ENCODE results near the gene SRPK3. TPM values are rescaled to one million over a fixed set of nuclear protein-coding genes. Genes with fewer than 3 reads are reported as not detected.

Gene SRPK3
- total RNA-seq, 4 donors from 2014 or later = 0.12 to 0.47 (median 0.19) TPM; not detected in 1

DNA sequence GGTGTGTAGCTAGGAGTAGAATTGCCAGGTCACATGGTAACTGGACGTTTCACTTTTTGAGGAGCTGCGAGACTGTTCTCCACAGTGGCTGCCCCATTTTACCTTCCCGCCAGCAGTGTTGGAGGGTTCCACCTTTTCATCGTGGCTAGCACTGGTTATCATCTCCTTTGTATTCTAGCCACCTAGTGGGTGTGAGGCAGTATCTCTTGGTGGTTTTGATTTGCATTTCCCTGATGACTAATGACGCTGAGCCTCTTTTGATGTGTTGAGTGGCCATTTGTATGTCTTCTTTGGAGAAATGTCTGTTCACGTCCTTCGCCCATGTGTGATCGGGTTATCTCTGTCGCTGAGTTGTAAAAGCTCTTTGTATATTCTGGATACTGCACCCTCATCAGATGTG is 45.6 kb upstream of the SRPK3 start:
- DNase-seq (ENCODE audit: low spot score) = no peak
- no peak for TF ChIP-seq CTCF (IDR thresholded peaks at IDR 0.05)
- ATAC-seq (ENCODE audit: low FRiP score) = no peak

- DNase-seq (ENCODE audit: low spot score) (no peak), ATAC-seq (ENCODE audit: low FRiP score) (no peak)
- TF ChIP-seq CTCF (IDR thresholded peaks at IDR 0.05) = no peak
Measured at GRCh38 chrX:153736071-153736820, 44.6 kb upstream of the SRPK3 start.

DNA sequence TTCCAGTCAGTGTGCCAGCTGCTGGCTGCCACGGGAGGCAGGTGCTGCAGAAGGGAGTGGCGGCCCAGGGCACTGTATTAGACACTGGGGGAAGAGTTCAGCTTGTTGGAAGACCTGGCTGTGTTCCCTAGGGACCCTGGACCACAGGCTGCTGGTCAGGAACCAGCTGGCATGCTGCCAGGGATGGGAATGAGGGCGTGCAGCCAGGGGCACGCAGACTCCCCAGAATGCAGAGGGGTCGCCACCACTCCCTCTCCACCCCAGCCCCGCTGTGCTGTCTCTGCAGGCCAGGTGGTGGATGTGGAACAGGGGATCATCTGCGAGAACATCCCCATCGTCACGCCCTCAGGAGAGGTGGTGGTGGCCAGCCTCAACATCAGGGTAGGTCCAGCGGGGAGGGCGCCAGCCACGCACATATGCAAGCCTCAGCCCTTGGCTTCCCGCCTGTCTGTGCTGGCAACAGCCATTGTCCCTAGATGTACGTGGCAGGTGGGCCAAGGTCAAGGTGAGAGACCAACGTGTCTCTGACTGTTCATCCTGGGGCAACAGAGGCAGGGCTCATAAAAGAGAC is 43.9 kb upstream of the SRPK3 start:
- no peak for ATAC-seq (ENCODE audit: low FRiP score)
- TF ChIP-seq CTCF (IDR thresholded peaks at IDR 0.05) = no peak
- DNase-seq (ENCODE audit: low spot score) = no peak

DNA sequence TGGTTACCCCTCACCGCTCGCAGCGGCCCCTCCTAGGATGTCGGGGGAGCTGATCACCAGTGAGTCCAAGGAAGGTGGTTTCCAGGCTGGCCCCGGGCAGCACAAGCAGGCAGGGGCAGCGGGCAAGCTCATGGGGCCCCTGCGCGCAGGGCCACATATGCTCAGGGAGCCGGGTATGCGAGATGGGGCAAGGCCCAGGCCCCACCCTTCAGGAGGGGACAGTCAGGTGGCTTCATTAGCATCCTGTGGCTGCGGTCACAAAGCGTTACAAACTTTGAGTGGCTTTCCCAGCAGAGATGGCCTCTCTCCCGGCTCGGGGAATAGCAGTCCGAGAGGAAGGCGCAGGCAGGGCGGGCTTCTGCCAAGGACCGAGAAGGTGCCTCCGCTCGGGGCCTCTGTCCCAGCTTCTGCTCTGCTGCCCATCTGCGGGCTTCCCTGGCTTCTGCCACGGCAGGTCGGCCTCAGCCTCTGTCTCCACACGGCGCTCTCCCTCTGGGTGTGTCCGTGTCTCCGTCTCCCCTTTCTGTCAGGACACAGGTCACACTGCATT is 42.7 kb upstream of the SRPK3 start:
- TF ChIP-seq CTCF (IDR thresholded peaks at IDR 0.05) = no peak

DNA sequence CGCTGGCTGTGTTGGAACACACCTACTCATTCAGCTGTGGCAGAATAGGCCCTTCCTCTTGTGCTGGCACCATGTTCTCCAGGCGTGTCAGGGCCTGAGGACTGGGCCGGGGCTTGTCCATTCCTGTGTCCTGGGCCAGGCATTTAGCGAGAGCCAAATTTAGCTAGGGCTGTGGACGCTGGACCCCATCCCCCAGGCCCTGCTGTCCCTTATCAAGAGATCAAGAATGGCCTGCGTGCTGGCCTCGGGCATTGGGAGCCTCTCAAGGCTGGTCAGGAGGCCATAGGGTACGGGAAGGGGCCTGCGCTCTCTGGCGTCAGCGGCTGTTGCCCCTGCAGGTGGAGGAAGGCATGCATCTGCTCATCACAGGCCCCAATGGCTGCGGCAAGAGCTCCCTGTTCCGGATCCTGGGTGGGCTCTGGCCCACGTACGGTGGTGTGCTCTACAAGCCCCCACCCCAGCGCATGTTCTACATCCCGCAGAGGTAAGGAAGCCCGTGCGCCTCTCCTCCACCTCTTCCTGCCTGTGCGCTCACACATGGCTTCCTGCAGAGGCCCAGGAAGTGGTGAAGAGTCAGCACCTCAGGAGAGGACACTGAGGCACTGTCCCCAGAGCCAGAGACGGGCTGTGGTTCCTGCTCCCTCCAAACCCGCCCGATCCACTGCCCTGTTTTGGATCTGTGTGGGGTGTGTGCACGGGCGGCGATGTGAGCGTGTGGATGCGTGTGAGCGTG is 40.9 kb upstream of the SRPK3 start:
- no peak for ATAC-seq (ENCODE audit: low FRiP score)
- DNase-seq (ENCODE audit: low spot score) = no peak
- TF ChIP-seq CTCF (IDR thresholded peaks at IDR 0.05) = no peak

More for the DNA sequence above, 42.7 kb upstream of the SRPK3 start:
- DNase-seq (ENCODE audit: low spot score) (no peak), ATAC-seq (ENCODE audit: low FRiP score) (no peak)

- no peak for ATAC-seq (ENCODE audit: low FRiP score)
- DNase-seq (ENCODE audit: low spot score) = no peak
- no peak for TF ChIP-seq CTCF (IDR thresholded peaks at IDR 0.05)
Measured at GRCh38 chrX:153740631-153741222, 40.1 kb upstream of the SRPK3 start.
